ENCODE data around the gene PLEKHH3. TPM values are rescaled to one million over a fixed set of nuclear protein-coding genes. Genes with fewer than 3 reads are reported as not detected.

PLEKHH3 gene
- 6.7 and 7.0 TPM in 2 replicates for total RNA-seq (2014; rRNA removed; shearing (Covaris generic); ENCODE audit: low replicate concordance)

- Histone ChIP-seq H3K9me2 (replicated peaks; ENCODE audit: insufficient read depth, low read length) (no peaks in the 10 kb centered on the region), H3K36me3 (ENCODE audit: insufficient read depth, low read length) (no peaks in the 10 kb centered on the region), H3K9me3 (ENCODE audit: low read length) (no peaks in the 10 kb centered on the region), H3K4me2 (ENCODE audit: low read depth, low read length, poor library complexity, severe bottlenecking) (peak within 1 kb of the TSS; percentile 100), H3K9ac (ENCODE audit: low read length) (peak within 1 kb of the TSS; percentile 82), H2AFZ (ENCODE audit: low read length) (peak within 1 kb of the TSS; percentile 76; the same call in 1 of the 2 replicates), H4K20me1 (ENCODE audit: insufficient read depth, low read depth, low read length) (peaks cover 4% of the 10 kb centered on the region; the same call in 1 of the 2 replicates), H3K79me2 (ENCODE audit: low read length) (no peaks in the 10 kb centered on the region), H3K4me1 (ENCODE audit: low read length) (peaks cover 56% of the 10 kb centered on the region), H3K27me3 (ENCODE audit: low read length) (no peaks in the 10 kb centered on the region), H3K27ac (ENCODE audit: low read length) (no peak within 1 kb of the TSS), H3K4me3 (ENCODE audit: low read length) (peak within 1 kb of the TSS; percentile 86)
- DNase-seq, result peak; percentile 60
Measured at GRCh38 chr17:42676424-42677011, at the start of gene PLEKHH3. Gene PLEKHH3 (minus strand): TSS chr17:42676994. CDS start chr17:42676563, 431 bp downstream.

GRCh38 chr17:42725143-42725542 is 48.3 kb upstream of the PLEKHH3 start:
- Histone ChIP-seq H3K4me2 (ENCODE audit: low read depth, low read length, poor library complexity, severe bottlenecking) (no peak overlapping the region), H2AFZ (ENCODE audit: low read length) (no peak overlapping the region), H3K4me3 (ENCODE audit: low read length) (no peak overlapping the region), H3K27me3 (ENCODE audit: low read length) (no peaks in the 10 kb centered on the region), H3K9ac (ENCODE audit: low read length) (no peak overlapping the region), H3K27ac (ENCODE audit: low read length) (no peak overlapping the region), H3K4me1 (ENCODE audit: low read length) (no peaks in the 10 kb centered on the region), H3K79me2 (ENCODE audit: low read length) (no peaks in the 10 kb centered on the region), H3K9me2 (replicated peaks; ENCODE audit: insufficient read depth, low read length) (no peaks in the 10 kb centered on the region), H3K9me3 (ENCODE audit: low read length) (no peaks in the 10 kb centered on the region), H4K20me1 (ENCODE audit: insufficient read depth, low read depth, low read length) (no peaks in the 10 kb centered on the region), H3K36me3 (ENCODE audit: insufficient read depth, low read length) (peaks cover 5% of the 10 kb centered on the region; the same call in 1 of the 2 replicates)
- no peak for DNase-seq

GRCh38 chr17:42723636-42724035 is 46.8 kb upstream of the PLEKHH3 start:
- Histone ChIP-seq H3K9me3 (ENCODE audit: low read length) (no peaks in the 10 kb centered on the region), H3K36me3 (ENCODE audit: insufficient read depth, low read length) (peaks cover 12% of the 10 kb centered on the region; the same call in 1 of the 2 replicates), H3K27me3 (ENCODE audit: low read length) (no peaks in the 10 kb centered on the region), H3K4me3 (ENCODE audit: low read length) (no peak overlapping the region), H3K9ac (ENCODE audit: low read length) (no peak overlapping the region), H3K9me2 (replicated peaks; ENCODE audit: insufficient read depth, low read length) (no peaks in the 10 kb centered on the region), H3K27ac (ENCODE audit: low read length) (no peak overlapping the region), H2AFZ (ENCODE audit: low read length) (no peak overlapping the region), H3K4me1 (ENCODE audit: low read length) (no peaks in the 10 kb centered on the region), H3K4me2 (ENCODE audit: low read depth, low read length, poor library complexity, severe bottlenecking) (no peak overlapping the region), H3K79me2 (ENCODE audit: low read length) (no peaks in the 10 kb centered on the region), H4K20me1 (ENCODE audit: insufficient read depth, low read depth, low read length) (no peaks in the 10 kb centered on the region)
- DNase-seq, result no peak

GRCh38 chr17:42720996-42721583 is 44.3 kb upstream of the PLEKHH3 start:
- Histone ChIP-seq H3K9me3 (ENCODE audit: low read length) (no peaks in the 10 kb centered on the region), H3K4me1 (ENCODE audit: low read length) (no peaks in the 10 kb centered on the region), H4K20me1 (ENCODE audit: insufficient read depth, low read depth, low read length) (no peaks in the 10 kb centered on the region), H3K4me3 (ENCODE audit: low read length) (no peak overlapping the region), H3K4me2 (ENCODE audit: low read depth, low read length, poor library complexity, severe bottlenecking) (no peak overlapping the region), H3K27me3 (ENCODE audit: low read length) (no peaks in the 10 kb centered on the region), H3K27ac (ENCODE audit: low read length) (no peak overlapping the region), H3K9me2 (replicated peaks; ENCODE audit: insufficient read depth, low read length) (no peaks in the 10 kb centered on the region), H2AFZ (ENCODE audit: low read length) (no peak overlapping the region), H3K79me2 (ENCODE audit: low read length) (no peaks in the 10 kb centered on the region), H3K36me3 (ENCODE audit: insufficient read depth, low read length) (peaks cover 31% of the 10 kb centered on the region), H3K9ac (ENCODE audit: low read length) (no peak overlapping the region)
- DNase-seq, result peak; percentile 87

GRCh38 chr17:42709561-42709960 is 32.8 kb upstream of the PLEKHH3 start:
- Histone ChIP-seq H2AFZ (ENCODE audit: low read length) (no peak overlapping the region), H3K9ac (ENCODE audit: low read length) (no peak overlapping the region), H3K4me1 (ENCODE audit: low read length) (no peaks in the 10 kb centered on the region), H3K79me2 (ENCODE audit: low read length) (no peaks in the 10 kb centered on the region), H3K36me3 (ENCODE audit: insufficient read depth, low read length) (peaks cover 25% of the 10 kb centered on the region; the same call in 1 of the 2 replicates), H3K9me3 (ENCODE audit: low read length) (no peaks in the 10 kb centered on the region), H4K20me1 (ENCODE audit: insufficient read depth, low read depth, low read length) (no peaks in the 10 kb centered on the region), H3K4me2 (ENCODE audit: low read depth, low read length, poor library complexity, severe bottlenecking) (no peak overlapping the region), H3K4me3 (ENCODE audit: low read length) (no peak overlapping the region), H3K9me2 (replicated peaks; ENCODE audit: insufficient read depth, low read length) (no peaks in the 10 kb centered on the region), H3K27ac (ENCODE audit: low read length) (no peak overlapping the region), H3K27me3 (ENCODE audit: low read length) (no peaks in the 10 kb centered on the region)
- DNase-seq, result no peak

GRCh38 chr17:42708588-42708987 is 31.8 kb upstream of the PLEKHH3 start:
- H3K27me3 ChIP-seq (ENCODE audit: low read length), result no peaks in the 10 kb centered on the region
- H3K4me3 ChIP-seq (ENCODE audit: low read length), result no peak overlapping the region
- H3K27ac ChIP-seq (ENCODE audit: low read length), result no peak overlapping the region
- no peaks in the 10 kb centered on the region for H3K4me1 ChIP-seq (ENCODE audit: low read length)
- peaks cover 24% of the 10 kb centered on the region for H3K36me3 ChIP-seq (ENCODE audit: insufficient read depth, low read length)
- H4K20me1 ChIP-seq (ENCODE audit: insufficient read depth, low read depth, low read length), result no peaks in the 10 kb centered on the region
- no peak overlapping the region for H2AFZ ChIP-seq (ENCODE audit: low read length)
- H3K9me3 ChIP-seq (ENCODE audit: low read length), result no peaks in the 10 kb centered on the region
- H3K9ac ChIP-seq (ENCODE audit: low read length), result no peak overlapping the region
- DNase-seq, result no peak
- H3K4me2 ChIP-seq (ENCODE audit: low read depth, low read length, poor library complexity, severe bottlenecking), result no peak overlapping the region
- H3K9me2 ChIP-seq (replicated peaks; ENCODE audit: insufficient read depth, low read length), result no peaks in the 10 kb centered on the region
- no peaks in the 10 kb centered on the region for H3K79me2 ChIP-seq (ENCODE audit: low read length)

- no peak overlapping the region for H3K4me3 ChIP-seq (ENCODE audit: low read length)
- DNase-seq, result no peak
- no peak overlapping the region for H3K27ac ChIP-seq (ENCODE audit: low read length)
- H3K36me3 ChIP-seq (ENCODE audit: insufficient read depth, low read length), result peaks cover 14% of the 10 kb centered on the region
- no peaks in the 10 kb centered on the region for H3K4me1 ChIP-seq (ENCODE audit: low read length)
- H3K9me2 ChIP-seq (replicated peaks; ENCODE audit: insufficient read depth, low read length), result no peaks in the 10 kb centered on the region
- no peaks in the 10 kb centered on the region for H3K27me3 ChIP-seq (ENCODE audit: low read length)
- H3K79me2 ChIP-seq (ENCODE audit: low read length), result no peaks in the 10 kb centered on the region
- H4K20me1 ChIP-seq (ENCODE audit: insufficient read depth, low read depth, low read length), result no peaks in the 10 kb centered on the region
- H3K9ac ChIP-seq (ENCODE audit: low read length), result no peak overlapping the region
- no peak overlapping the region for H2AFZ ChIP-seq (ENCODE audit: low read length)
- no peak overlapping the region for H3K4me2 ChIP-seq (ENCODE audit: low read depth, low read length, poor library complexity, severe bottlenecking)
- H3K9me3 ChIP-seq (ENCODE audit: low read length), result no peaks in the 10 kb centered on the region
Measured at GRCh38 chr17:42706732-42707131, 29.9 kb upstream of the PLEKHH3 start.

GRCh38 chr17:42704837-42705494 is 28.2 kb upstream of the PLEKHH3 start:
- no peak for DNase-seq
- Histone ChIP-seq H2AFZ (ENCODE audit: low read length) (no peak overlapping the region), H4K20me1 (ENCODE audit: insufficient read depth, low read depth, low read length) (no peaks in the 10 kb centered on the region), H3K4me1 (ENCODE audit: low read length) (no peaks in the 10 kb centered on the region), H3K4me3 (ENCODE audit: low read length) (no peak overlapping the region), H3K79me2 (ENCODE audit: low read length) (no peaks in the 10 kb centered on the region), H3K27me3 (ENCODE audit: low read length) (no peaks in the 10 kb centered on the region), H3K27ac (ENCODE audit: low read length) (no peak overlapping the region), H3K9me2 (replicated peaks; ENCODE audit: insufficient read depth, low read length) (no peaks in the 10 kb centered on the region), H3K36me3 (ENCODE audit: insufficient read depth, low read length) (peaks cover 14% of the 10 kb centered on the region), H3K4me2 (ENCODE audit: low read depth, low read length, poor library complexity, severe bottlenecking) (no peak overlapping the region), H3K9me3 (ENCODE audit: low read length) (no peaks in the 10 kb centered on the region), H3K9ac (ENCODE audit: low read length) (no peak overlapping the region)
